ENCODE data around the gene EHBP1L1. TPM values are rescaled to one million over a fixed set of nuclear protein-coding genes. Genes with fewer than 3 reads are reported as not detected.

EHBP1L1 gene
- total and polyA plus RNA-seq, 2 of the 13 experiments (the other 11 are each of a cell fraction or from before 2014, with no cell fraction given): 8.3 to 10.6 TPM

GRCh38 chr11:65546217-65546958 is 29.5 kb upstream of the EHBP1L1 start (continued):
- TF ChIP-seq, protein P1, sequence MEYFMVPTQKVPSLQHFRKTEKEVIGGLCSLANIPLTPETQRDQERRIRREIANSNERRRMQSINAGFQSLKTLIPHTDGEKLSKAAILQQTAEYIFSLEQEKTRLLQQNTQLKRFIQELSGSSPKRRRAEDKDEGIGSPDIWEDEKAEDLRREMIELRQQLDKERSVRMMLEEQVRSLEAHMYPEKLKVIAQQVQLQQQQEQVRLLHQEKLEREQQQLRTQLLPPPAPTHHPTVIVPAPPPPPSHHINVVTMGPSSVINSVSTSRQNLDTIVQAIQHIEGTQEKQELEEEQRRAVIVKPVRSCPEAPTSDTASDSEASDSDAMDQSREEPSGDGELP (IDR thresholded peaks at IDR 0.05; ENCODE audit: borderline replicate concordance, low read depth): no peak
- TF ChIP-seq ZNF768 (CRISPR knock-in tag; IDR thresholded peaks at IDR 0.05) (no peak), MED13 (CRISPR knock-in tag; IDR thresholded peaks at IDR 0.05) (no peak), RFX3 (CRISPR knock-in tag; IDR thresholded peaks at IDR 0.05) (no peak), ZFX (CRISPR knock-in tag; IDR thresholded peaks at IDR 0.05; ENCODE audit: low read depth) (peak; percentile 26; the same call in 1 of the 2 replicates), MAFK (conservative IDR thresholded peaks at IDR 0.05 in 1 of 2, IDR thresholded peaks at IDR 0.05 in 1 of 2; ENCODE audit: low read length in 2 of 2) (no peak), ZNF292 (CRISPR knock-in tag; IDR thresholded peaks at IDR 0.05; ENCODE audit: borderline replicate concordance, low read depth) (no peak), HOXA3 (CRISPR knock-in tag; IDR thresholded peaks at IDR 0.05) (peak; percentile 68; the same call in 1 of the 2 replicates), RFXAP (CRISPR knock-in tag; IDR thresholded peaks at IDR 0.05; ENCODE audit: borderline replicate concordance) (no peak)
- TF ChIP-seq, protein P2, sequence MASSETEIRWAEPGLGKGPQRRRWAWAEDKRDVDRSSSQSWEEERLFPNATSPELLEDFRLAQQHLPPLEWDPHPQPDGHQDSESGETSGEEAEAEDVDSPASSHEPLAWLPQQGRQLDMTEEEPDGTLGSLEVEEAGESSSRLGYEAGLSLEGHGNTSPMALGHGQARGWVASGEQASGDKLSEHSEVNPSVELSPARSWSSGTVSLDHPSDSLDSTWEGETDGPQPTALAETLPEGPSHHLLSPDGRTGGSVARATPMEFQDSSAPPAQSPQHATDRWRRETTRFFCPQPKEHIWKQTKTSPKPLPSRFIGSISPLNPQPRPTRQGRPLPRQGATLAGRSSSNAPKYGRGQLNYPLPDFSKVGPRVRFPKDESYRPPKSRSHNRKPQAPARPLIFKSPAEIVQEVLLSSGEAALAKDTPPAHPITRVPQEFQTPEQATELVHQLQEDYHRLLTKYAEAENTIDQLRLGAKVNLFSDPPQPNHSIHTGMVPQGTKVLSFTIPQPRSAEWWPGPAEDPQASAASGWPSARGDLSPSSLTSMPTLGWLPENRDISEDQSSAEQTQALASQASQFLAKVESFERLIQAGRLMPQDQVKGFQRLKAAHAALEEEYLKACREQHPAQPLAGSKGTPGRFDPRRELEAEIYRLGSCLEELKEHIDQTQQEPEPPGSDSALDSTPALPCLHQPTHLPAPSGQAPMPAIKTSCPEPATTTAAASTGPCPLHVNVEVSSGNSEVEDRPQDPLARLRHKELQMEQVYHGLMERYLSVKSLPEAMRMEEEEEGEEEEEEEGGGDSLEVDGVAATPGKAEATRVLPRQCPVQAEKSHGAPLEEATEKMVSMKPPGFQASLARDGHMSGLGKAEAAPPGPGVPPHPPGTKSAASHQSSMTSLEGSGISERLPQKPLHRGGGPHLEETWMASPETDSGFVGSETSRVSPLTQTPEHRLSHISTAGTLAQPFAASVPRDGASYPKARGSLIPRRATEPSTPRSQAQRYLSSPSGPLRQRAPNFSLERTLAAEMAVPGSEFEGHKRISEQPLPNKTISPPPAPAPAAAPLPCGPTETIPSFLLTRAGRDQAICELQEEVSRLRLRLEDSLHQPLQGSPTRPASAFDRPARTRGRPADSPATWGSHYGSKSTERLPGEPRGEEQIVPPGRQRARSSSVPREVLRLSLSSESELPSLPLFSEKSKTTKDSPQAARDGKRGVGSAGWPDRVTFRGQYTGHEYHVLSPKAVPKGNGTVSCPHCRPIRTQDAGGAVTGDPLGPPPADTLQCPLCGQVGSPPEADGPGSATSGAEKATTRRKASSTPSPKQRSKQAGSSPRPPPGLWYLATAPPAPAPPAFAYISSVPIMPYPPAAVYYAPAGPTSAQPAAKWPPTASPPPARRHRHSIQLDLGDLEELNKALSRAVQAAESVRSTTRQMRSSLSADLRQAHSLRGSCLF (CRISPR knock-in tag; IDR thresholded peaks at IDR 0.05; ENCODE audit: borderline replicate concordance): no peak
- TF ChIP-seq, protein P3, sequence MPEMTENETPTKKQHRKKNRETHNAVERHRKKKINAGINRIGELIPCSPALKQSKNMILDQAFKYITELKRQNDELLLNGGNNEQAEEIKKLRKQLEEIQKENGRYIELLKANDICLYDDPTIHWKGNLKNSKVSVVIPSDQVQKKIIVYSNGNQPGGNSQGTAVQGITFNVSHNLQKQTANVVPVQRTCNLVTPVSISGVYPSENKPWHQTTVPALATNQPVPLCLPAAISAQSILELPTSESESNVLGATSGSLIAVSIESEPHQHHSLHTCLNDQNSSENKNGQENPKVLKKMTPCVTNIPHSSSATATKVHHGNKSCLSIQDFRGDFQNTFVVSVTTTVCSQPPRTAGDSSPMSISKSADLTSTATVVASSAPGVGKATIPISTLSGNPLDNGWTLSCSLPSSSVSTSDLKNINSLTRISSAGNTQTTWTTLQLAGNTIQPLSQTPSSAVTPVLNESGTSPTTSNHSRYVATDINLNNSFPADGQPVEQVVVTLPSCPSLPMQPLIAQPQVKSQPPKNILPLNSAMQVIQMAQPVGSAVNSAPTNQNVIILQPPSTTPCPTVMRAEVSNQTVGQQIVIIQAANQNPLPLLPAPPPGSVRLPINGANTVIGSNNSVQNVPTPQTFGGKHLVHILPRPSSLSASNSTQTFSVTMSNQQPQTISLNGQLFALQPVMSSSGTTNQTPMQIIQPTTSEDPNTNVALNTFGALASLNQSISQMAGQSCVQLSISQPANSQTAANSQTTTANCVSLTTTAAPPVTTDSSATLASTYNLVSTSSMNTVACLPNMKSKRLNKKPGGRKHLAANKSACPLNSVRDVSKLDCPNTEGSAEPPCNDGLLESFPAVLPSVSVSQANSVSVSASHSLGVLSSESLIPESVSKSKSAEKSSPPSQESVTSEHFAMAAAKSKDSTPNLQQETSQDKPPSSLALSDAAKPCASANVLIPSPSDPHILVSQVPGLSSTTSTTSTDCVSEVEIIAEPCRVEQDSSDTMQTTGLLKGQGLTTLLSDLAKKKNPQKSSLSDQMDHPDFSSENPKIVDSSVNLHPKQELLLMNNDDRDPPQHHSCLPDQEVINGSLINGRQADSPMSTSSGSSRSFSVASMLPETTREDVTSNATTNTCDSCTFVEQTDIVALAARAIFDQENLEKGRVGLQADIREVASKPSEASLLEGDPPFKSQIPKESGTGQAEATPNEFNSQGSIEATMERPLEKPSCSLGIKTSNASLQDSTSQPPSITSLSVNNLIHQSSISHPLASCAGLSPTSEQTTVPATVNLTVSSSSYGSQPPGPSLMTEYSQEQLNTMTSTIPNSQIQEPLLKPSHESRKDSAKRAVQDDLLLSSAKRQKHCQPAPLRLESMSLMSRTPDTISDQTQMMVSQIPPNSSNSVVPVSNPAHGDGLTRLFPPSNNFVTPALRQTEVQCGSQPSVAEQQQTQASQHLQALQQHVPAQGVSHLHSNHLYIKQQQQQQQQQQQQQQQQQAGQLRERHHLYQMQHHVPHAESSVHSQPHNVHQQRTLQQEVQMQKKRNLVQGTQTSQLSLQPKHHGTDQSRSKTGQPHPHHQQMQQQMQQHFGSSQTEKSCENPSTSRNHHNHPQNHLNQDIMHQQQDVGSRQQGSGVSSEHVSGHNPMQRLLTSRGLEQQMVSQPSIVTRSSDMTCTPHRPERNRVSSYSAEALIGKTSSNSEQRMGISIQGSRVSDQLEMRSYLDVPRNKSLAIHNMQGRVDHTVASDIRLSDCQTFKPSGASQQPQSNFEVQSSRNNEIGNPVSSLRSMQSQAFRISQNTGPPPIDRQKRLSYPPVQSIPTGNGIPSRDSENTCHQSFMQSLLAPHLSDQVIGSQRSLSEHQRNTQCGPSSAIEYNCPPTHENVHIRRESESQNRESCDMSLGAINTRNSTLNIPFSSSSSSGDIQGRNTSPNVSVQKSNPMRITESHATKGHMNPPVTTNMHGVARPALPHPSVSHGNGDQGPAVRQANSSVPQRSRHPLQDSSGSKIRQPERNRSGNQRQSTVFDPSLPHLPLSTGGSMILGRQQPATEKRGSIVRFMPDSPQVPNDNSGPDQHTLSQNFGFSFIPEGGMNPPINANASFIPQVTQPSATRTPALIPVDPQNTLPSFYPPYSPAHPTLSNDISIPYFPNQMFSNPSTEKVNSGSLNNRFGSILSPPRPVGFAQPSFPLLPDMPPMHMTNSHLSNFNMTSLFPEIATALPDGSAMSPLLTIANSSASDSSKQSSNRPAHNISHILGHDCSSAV (CRISPR knock-in tag; IDR thresholded peaks at IDR 0.05; ENCODE audit: borderline replicate concordance): no peak
- TF ChIP-seq, protein P4, sequence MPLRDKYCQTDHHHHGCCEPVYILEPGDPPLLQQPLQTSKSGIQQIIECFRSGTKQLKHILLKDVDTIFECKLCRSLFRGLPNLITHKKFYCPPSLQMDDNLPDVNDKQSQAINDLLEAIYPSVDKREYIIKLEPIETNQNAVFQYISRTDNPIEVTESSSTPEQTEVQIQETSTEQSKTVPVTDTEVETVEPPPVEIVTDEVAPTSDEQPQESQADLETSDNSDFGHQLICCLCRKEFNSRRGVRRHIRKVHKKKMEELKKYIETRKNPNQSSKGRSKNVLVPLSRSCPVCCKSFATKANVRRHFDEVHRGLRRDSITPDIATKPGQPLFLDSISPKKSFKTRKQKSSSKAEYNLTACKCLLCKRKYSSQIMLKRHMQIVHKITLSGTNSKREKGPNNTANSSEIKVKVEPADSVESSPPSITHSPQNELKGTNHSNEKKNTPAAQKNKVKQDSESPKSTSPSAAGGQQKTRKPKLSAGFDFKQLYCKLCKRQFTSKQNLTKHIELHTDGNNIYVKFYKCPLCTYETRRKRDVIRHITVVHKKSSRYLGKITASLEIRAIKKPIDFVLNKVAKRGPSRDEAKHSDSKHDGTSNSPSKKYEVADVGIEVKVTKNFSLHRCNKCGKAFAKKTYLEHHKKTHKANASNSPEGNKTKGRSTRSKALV (CRISPR knock-in tag; IDR thresholded peaks at IDR 0.05): no peak

Data from HepG2 (cell line).